ENCODE results near the gene MCC. TPM values are rescaled to one million over a fixed set of nuclear protein-coding genes. Genes with fewer than 3 reads are reported as not detected.

The MCC gene
- total and polyA plus RNA-seq, 2 of the 4 experiments (the other 2 are of a cell fraction), result 5.0 to 20.6 TPM

DNA sequence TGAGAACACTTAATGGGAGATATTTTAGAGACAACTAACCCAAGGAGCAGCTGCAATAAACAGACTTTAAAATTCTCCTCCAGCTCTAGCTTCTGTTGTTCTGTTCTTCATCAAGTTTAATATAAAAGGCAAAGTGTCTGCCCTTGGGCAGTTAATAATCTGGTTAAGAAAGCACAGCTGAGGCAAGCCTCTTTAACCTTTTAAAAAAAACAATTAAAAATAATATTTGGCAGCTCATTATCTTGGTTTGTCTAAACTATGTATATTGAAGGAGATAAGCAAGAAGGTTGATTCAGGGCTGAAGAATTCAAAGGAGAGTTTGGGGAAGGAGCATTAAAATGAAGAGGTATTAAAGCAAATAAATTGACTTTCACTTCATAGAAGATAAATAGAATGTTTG lies 128.8 kb downstream of the MCC start:
- no peak overlapping the region for H2AFZ ChIP-seq (replicated peaks; ENCODE audit: low read length, poor library complexity)
- H3K4me2 ChIP-seq (ENCODE audit: low read depth, low read length), result peak overlapping the region; percentile 27; the same call in 1 of the 2 replicates
- H2AK5ac ChIP-seq (ENCODE audit: low read depth, low read length), result no peak overlapping the region
- peak; percentile 81 for ATAC-seq (ENCODE audit: low read depth)
- no peaks in the 10 kb centered on the region for H3K79me1 ChIP-seq (ENCODE audit: low read depth in 1 of 2, low read length in 2 of 2)
- dilution Hi-C loops (cut with HindIII; ENCODE audit: low sequenced_read_pairs, unreplicated experiment), result no loop called here
- ChIA-PET CTCF (no interaction called here), POLR2A (ENCODE audit: unreplicated experiment) (no interaction called here)
- H3K56ac ChIP-seq (ENCODE audit: extremely low read depth, insufficient read depth, low read length), result no peak overlapping the region
- H3K9me1 ChIP-seq (ENCODE audit: insufficient read depth, low read length), result 0 out of 2 replicates have a peak, but pooled peaks cover 2% of the 10 kb centered on the region
- DNase-seq, result peak; percentile 28
- H2BK15ac ChIP-seq (ENCODE audit: low read depth, low read length), result no peak overlapping the region
- no peak overlapping the region for H2BK120ac ChIP-seq (ENCODE audit: low read depth, low read length)
- peaks cover 5% of the 10 kb centered on the region; the same call in 1 of the 2 replicates for H3K4me1 ChIP-seq (ENCODE audit: control insufficient read depth, insufficient read depth, low read length)
- no peak overlapping the region for H2BK5ac ChIP-seq (ENCODE audit: low read depth, low read length, poor library complexity, severe bottlenecking)
- no peak overlapping the region for H2AK9ac ChIP-seq (replicated peaks; ENCODE audit: low read depth, low read length, poor library complexity)
- H3K27me3 ChIP-seq (ENCODE audit: control insufficient read depth, insufficient read depth, low read length), result no peaks in the 10 kb centered on the region
- H4K91ac ChIP-seq (ENCODE audit: insufficient read depth, low read depth, low read length), result no peak overlapping the region
- in situ Hi-C loops (cut with MboI; ENCODE audit: low sequenced_read_pairs), result no loop called here
- H2BK20ac ChIP-seq (ENCODE audit: low read depth, low read length), result no peak overlapping the region
- no TSS peak for BruUV-seq (replicated peaks)
- TF ChIP-seq, protein P1, sequence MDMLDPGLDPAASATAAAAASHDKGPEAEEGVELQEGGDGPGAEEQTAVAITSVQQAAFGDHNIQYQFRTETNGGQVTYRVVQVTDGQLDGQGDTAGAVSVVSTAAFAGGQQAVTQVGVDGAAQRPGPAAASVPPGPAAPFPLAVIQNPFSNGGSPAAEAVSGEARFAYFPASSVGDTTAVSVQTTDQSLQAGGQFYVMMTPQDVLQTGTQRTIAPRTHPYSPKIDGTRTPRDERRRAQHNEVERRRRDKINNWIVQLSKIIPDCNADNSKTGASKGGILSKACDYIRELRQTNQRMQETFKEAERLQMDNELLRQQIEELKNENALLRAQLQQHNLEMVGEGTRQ (IDR thresholded peaks at IDR 0.05; ENCODE audit: low read depth, low read length), result no peak
- no peak for TF ChIP-seq SMC3 (IDR thresholded peaks at IDR 0.05; ENCODE audit: low read depth, low read length)
- TF ChIP-seq MXI1 (IDR thresholded peaks at IDR 0.05; ENCODE audit: borderline replicate concordance, low read depth, low read length), result no peak
- TF ChIP-seq, protein P2, sequence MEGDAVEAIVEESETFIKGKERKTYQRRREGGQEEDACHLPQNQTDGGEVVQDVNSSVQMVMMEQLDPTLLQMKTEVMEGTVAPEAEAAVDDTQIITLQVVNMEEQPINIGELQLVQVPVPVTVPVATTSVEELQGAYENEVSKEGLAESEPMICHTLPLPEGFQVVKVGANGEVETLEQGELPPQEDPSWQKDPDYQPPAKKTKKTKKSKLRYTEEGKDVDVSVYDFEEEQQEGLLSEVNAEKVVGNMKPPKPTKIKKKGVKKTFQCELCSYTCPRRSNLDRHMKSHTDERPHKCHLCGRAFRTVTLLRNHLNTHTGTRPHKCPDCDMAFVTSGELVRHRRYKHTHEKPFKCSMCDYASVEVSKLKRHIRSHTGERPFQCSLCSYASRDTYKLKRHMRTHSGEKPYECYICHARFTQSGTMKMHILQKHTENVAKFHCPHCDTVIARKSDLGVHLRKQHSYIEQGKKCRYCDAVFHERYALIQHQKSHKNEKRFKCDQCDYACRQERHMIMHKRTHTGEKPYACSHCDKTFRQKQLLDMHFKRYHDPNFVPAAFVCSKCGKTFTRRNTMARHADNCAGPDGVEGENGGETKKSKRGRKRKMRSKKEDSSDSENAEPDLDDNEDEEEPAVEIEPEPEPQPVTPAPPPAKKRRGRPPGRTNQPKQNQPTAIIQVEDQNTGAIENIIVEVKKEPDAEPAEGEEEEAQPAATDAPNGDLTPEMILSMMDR (conservative IDR thresholded peaks at IDR 0.05; ENCODE audit: low read depth, low read length), result no peak
- no peak for TF ChIP-seq CEBPB (IDR thresholded peaks at IDR 0.05; ENCODE audit: low read depth, low read length)
- TF ChIP-seq MAFK (IDR thresholded peaks at IDR 0.05; ENCODE audit: low read depth, low read length), result no peak
- TF ChIP-seq RCOR1 (IDR thresholded peaks at IDR 0.05; ENCODE audit: insufficient replicate concordance, low read length), result no peak
- no peak overlapping the region for H4K5ac ChIP-seq (ENCODE audit: low read depth, low read length)
- H3K18ac ChIP-seq (ENCODE audit: low read depth, low read length), result 0 out of 2 replicates have a peak overlapping the region, but pooled peaks have one; percentile 34
- no peak overlapping the region for H3K23ac ChIP-seq (ENCODE audit: low read depth, low read length)
- no peak overlapping the region for H4K8ac ChIP-seq (ENCODE audit: low read depth in 2 of 2, low read length in 2 of 2)
- intact Hi-C loops (cut with micrococcal nuclease), result no loop called here
- no peak overlapping the region for H3K27ac ChIP-seq (ENCODE audit: insufficient read depth, low read length)
- no peak overlapping the region for H3K9ac ChIP-seq (ENCODE audit: low read depth, low read length)
- H3K4me3 ChIP-seq (ENCODE audit: insufficient read depth, low read depth, low read length), result no peak overlapping the region
- no peak overlapping the region for H3K4ac ChIP-seq (ENCODE audit: low read depth, low read length)
- no peaks in the 10 kb centered on the region for H4K20me1 ChIP-seq (ENCODE audit: insufficient read depth, low read length)
- H3K9me3 ChIP-seq (ENCODE audit: control insufficient read depth, insufficient read depth, low read length), result peaks cover 3% of the 10 kb centered on the region
- no peak overlapping the region for H3K14ac ChIP-seq (replicated peaks; ENCODE audit: low read depth, low read length)
- H3K36me3 ChIP-seq (ENCODE audit: control insufficient read depth, insufficient read depth, low read length), result no peaks in the 10 kb centered on the region
